GM12891 (cell line): ENCODE results near the gene UBQLN4.

Source experiments
- DNase-seq: peaks from one replicate; pipeline ENCODE4 v3.0.0; 2011; ENCODE audit warnings: low spot score; ENCODE audit not compliant: insufficient read length
- FAIRE-seq: peaks from 2 replicates; lab custom pipeline; 2011; peaks lifted over from hg19 to GRCh38; lab: Jason Lieb, UNC
- PAX5 ChIP-seq: IDR thresholded peaks from 2 replicates; pipeline ENCODE4 v1.6.1; 2011; ENCODE audit warnings: low read length, moderate library complexity, mild to moderate bottlenecking; ENCODE audit not compliant: insufficient read depth, severe bottlenecking
- POLR2A ChIP-seq: IDR thresholded peaks from 2 replicates; pipeline ENCODE4 v1.6.1; 2011; ENCODE audit warnings: low read depth, low read length, control low read depth
- POLR2AphosphoS5 ChIP-seq: IDR thresholded peaks from 2 replicates; pipeline ENCODE4 v1.6.1; 2011; ENCODE audit warnings: low read depth, low read length, control low read depth
- POU2F2 ChIP-seq: IDR thresholded peaks from 2 replicates; pipeline ENCODE4 v1.6.1; 2011; ENCODE audit warnings: low read depth, mild to moderate bottlenecking, control low read depth, low read length, moderate library complexity
- SPI1 ChIP-seq: IDR thresholded peaks from 2 replicates; pipeline ENCODE4 v1.6.1; 2011; ENCODE audit warnings: low read depth, low read length, control low read depth
- TAF1 ChIP-seq: IDR thresholded peaks from 2 replicates; pipeline ENCODE4 v1.6.1; 2011; ENCODE audit warnings: low read depth, low read length, control low read depth

UBQLN4 gene

DNA sequence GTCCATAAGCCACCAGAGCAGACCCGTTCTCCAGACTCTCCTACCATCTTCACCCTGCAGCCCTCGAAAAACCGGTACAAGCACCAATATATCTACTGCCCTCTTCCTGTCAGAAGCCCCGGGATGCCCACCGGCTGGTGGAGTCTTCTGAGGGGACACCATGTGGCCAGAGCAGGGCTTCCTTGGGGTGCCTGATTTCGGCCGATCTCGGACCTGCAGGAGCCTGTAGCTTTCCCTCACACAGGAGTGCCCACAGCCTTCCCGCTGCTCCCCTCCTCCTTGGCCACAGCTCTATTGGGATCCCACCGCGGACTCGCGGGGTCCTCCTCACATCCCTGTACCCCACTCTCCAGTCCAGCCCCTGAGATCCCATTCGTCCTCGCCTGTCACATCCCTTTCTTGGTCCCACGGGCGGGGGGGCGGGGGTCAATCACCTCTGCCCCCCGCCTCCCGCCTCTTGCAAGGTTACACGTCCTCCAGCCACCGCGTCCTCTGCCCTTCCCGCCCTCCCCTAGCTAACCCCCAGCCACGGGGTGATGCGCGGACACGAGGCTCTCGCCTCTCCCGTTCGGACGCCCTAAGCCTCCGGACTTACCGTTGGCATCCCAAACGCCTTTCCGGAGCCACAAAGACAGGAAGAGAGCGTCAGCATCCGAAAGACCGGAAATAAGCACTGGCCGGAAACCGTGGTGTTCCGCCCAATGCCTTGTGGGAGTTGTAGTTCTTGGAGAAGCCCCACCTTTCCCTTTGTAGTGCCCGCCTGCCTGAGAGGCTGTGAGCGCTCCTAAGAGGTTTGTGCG, 33.1 kb downstream of the UBQLN4 start, which contains the start of gene SSR2:
TSS of gene SSR2 (minus strand) at position 659 of the 800 bp plus-strand sequence. CDS start 784 bp downstream, outside the sequence.
- DNase-seq (peak; percentile 89), FAIRE-seq (peak; percentile 90)
- TF ChIP-seq POLR2A (peak; percentile 89), SPI1 (peak; percentile 38), POU2F2 (no peak), TAF1 (0 out of 2 replicates have a peak, but pooled peaks have one; percentile 44), POLR2AphosphoS5 (peak; percentile 90)

GRCh38 chr1:156019946-156020292, 33.7 kb downstream of the UBQLN4 start:
- no peak for FAIRE-seq
- no peak for DNase-seq
- TF ChIP-seq TAF1 = no peak
- TF ChIP-seq POLR2AphosphoS5 = no peak
- TF ChIP-seq POU2F2 = no peak

DNA sequence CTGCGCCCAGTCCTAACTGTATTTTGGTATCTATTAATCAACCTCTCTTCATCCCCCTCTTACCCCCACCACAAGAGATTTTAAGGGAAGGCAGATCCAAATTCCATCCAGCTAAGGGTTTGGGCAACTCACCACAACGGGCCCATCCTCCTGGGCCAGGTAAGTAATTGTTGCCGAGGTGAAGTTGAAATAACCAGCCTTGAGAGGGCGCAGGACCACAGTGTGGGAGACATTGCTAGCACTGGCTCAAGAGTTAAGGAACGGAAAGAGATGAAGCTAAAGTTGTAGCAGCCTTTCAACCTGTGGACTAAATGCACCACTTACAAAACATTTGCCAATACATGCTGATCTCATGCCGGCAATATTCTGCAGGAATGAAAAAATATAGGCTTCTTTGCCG, 38.8 kb downstream of the UBQLN4 start:
- TF ChIP-seq POLR2A = no peak
- no peak for TF ChIP-seq POLR2AphosphoS5
- TF ChIP-seq POU2F2 = no peak
- TF ChIP-seq SPI1 = no peak
- no peak for TF ChIP-seq TAF1
- TF ChIP-seq PAX5 = no peak
- DNase-seq = no peak
- FAIRE-seq = peak; percentile 28

- FAIRE-seq (peak; percentile 86), DNase-seq (peak; percentile 52)
- no peak for TF ChIP-seq POU2F2
- no peak for TF ChIP-seq PAX5
- peak; percentile 96 for TF ChIP-seq SPI1
- no peak for TF ChIP-seq POLR2AphosphoS5
- TF ChIP-seq TAF1 = no peak
- no peak for TF ChIP-seq POLR2A
Measured at GRCh38 chr1:156012051-156012817, 41.4 kb downstream of the UBQLN4 start.

- FAIRE-seq (no peak), DNase-seq (no peak)
- TF ChIP-seq TAF1 (no peak), POLR2A (no peak), POU2F2 (no peak), PAX5 (no peak), SPI1 (no peak), POLR2AphosphoS5 (no peak)
Measured at GRCh38 chr1:156009404-156009803, 44.2 kb downstream of the UBQLN4 start.

GRCh38 chr1:156006666-156007376, 46.8 kb downstream of the UBQLN4 start:
- FAIRE-seq (no peak), DNase-seq (no peak)
- TF ChIP-seq POLR2AphosphoS5 = no peak
- TF ChIP-seq SPI1 = no peak
- TF ChIP-seq PAX5 = no peak
- TF ChIP-seq POU2F2 = no peak
- TF ChIP-seq POLR2A = no peak

GRCh38 chr1:156004843-156005584, 48.6 kb downstream of the UBQLN4 start:
- no peak for DNase-seq
- no peak for FAIRE-seq
- TF ChIP-seq POLR2AphosphoS5 = no peak
- TF ChIP-seq PAX5 = no peak
- TF ChIP-seq TAF1 = no peak
- no peak for TF ChIP-seq SPI1
- TF ChIP-seq POU2F2 = no peak
- no peak for TF ChIP-seq POLR2A

GRCh38 chr1:156003923-156004188, 49.7 kb downstream of the UBQLN4 start:
- DNase-seq (no peak), FAIRE-seq (no peak)
- TF ChIP-seq SPI1 = no peak
- TF ChIP-seq POU2F2 = no peak
- TF ChIP-seq POLR2AphosphoS5 = no peak
- no peak for TF ChIP-seq POLR2A
- TF ChIP-seq TAF1 = no peak
- no peak for TF ChIP-seq PAX5

- FAIRE-seq (no peak), DNase-seq (no peak)
- TF ChIP-seq POU2F2 (no peak), SPI1 (no peak), TAF1 (no peak), POLR2AphosphoS5 (no peak), POLR2A (no peak), PAX5 (no peak)
Measured at GRCh38 chr1:156002188-156002911, 51.2 kb downstream of the UBQLN4 start.
